ENCODE measurements around the gene MYO5B.
"Not testable (repeated sequence)": the region's sequence is repeated elsewhere in the genome, so short reads cannot be mapped to it uniquely, and the experiment has no call there.

The MYO5B gene

DNA sequence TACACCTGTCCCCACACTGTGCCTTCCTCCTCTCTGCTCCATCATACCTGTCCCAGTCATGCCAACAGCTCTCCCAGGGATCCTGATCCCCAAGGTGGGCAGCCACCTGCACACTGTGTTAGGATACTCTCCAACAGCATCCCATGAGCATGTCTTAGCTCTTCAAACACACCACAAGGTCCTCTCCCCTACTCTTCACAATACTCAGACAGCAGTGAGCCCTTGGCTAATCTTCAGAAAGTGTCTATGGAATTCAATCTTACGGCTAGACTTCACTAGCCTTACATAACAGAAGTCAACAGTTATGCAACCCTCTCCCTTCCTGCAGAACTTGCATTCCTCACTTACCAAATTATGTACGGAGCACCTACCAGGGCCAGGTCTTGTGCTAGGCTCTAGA is 79.9 kb downstream of the MYO5B start:
- H3K4me3 ChIP-seq = no peak overlapping the region
- H3K27ac ChIP-seq = no peak overlapping the region

DNA sequence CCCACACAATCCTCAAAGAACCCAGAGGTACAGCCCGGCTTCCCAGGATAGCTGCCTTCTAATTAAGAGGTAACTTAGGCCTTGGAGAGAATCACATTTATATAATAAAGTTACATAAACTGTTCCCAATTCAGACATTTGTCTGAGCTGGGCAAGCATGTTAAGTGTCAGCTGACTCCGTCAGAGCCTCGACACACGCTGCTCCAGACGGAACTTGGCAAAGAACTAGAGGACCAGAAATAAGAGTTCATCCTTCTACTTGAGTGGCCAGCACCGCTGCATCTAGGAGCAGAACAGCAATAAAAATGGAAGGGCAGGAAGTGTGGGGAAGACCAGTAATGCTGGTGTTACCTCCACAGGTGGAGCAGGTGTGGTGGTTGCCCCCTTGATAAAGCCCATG is 80.5 kb downstream of the MYO5B start:
- no peak overlapping the region for H3K27ac ChIP-seq

DNA sequence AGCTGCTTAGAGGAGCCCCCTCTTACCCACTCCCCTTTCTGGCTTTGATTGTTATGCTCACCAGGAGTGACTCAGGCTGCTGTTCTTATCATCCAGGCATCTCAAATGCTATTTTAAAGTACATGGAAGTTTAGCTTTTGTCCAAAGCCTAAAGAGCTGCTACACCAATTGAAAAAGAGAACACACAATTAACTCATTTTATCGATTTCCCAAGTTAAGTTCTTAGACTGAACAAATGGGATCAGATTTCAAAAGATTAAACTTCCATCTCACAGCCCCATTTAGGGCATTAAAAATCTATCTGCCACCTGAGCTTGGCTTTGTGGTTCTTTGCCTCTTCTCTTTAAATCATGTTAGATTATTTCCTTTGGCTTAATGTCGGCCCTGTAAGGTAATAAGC is 81.2 kb downstream of the MYO5B start:
- Histone ChIP-seq H3K27ac (no peak overlapping the region), H3K4me3 (no peak overlapping the region)

More for the DNA sequence above, 80.5 kb downstream of the MYO5B start:
- no peak overlapping the region for H3K4me3 ChIP-seq

DNA sequence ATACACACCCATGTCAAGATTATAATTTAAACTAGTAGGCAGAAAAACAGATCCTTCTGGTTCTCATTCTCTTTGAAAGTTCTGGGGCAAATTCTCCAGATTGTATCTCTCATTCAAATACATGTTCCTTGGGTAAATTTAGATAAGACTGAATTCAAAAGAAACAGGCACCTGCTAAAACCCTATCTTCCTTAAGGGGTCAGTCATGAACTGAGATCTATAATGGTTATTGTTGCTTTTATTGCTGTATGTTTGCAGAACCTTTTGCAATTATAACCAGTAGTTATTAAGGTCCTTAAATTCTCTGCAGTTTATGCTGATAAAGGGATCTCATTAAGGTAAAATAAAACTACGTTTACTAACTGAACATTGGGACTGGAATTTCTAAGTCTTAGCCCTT is 83.5 kb downstream of the MYO5B start:
- Histone ChIP-seq H3K27ac (no peak overlapping the region), H3K4me3 (no peak overlapping the region)

DNA sequence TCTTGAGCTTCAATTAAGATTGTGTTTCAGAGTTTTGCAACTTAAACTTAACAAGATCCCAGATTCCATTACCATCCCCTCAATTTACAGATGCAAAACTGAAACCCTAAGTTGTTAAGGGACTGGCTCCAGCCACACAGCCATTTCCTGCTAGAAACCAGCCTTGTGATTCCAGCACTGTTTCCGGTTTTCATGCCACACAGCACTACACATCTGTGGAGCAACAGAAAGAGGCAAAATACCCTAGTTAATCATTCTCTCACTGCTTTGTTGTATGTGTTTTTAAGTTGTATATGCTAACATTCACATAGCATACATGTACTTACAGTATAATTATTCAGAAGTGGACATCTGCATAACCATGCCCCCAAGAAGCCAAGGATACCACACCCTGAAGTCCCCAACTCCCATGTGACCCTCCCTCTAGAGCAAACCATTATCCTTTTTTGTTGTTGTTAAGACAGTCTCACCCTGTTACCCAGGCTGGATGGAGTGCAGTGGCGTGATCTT is 87.4 kb downstream of the MYO5B start:
- no peak overlapping the region for H3K27ac ChIP-seq
- no peak overlapping the region for H3K4me3 ChIP-seq

DNA sequence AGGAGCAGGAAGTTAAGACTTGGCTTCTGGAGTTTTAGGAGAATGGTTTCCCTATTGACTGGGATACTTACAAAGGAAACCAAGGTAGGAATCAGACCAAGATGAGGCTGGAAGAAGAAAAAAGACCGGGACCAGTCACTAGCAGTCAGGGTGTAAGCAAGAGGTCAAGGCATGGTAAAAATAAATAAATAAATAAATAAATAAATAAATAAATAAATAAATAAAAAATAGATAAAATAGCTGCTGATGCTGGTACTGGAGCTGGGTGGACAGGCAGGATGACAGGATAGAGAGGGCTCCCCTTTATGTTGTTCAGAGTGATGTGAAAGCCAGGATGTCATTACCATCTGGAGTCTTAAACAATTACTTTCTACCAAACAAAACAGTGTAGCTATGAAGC is 89.9 kb downstream of the MYO5B start:
- H3K4me3 ChIP-seq = no peak overlapping the region

DNA sequence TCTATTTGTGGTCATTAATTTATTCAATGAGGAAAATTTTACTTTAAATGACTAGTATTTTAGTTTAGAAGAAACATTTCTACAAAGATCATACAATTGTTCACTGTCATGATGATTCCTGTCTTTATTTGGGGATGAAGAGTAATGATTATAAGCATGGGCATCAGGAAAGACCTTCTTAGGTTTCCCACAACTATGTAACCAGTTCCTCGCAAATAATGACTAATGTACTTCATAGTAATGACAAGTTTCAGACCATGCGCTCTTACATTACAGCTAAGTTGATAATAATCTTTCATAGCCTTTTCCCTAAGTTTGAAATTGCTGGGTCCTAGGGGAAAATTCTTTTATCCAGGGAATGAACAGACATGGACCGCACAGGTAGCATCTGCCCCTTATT is 90.5 kb downstream of the MYO5B start:
- no peak overlapping the region for H3K27ac ChIP-seq
- H3K4me3 ChIP-seq = no peak overlapping the region

More for the DNA sequence above, 89.9 kb downstream of the MYO5B start:
- H3K27ac ChIP-seq = no peak overlapping the region

DNA sequence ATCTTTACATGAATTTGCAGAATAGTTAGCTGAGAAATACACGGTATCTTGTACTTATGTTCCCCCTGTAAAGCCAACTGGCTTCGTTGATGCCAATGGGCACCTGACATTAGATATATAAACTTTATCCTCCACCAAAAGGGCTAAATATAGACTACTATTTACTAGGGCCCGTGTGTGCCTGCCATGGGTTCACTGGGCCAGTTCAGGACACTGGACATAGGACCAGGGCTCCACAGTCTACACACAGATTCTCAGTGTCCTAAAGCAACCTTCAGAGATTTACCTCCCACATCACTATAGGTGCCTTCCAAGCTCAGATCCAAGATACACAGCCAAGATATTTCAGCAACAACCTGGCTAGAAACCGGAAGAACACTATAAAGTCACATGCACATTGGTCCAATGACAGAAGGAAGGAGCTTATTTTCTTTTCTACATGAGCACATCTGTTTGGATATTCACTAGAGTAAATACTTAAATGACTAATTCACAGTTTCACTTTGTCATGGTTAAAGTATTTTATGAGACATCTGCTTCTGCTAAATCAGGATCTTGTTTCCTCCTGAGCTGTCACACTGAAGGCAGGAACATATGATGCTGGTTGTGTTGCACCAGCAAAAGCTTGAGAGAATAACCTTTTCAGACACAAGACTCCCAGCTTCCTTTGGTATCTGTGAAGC is 95.1 kb downstream of the MYO5B start:
- peak overlapping the region in 1 of 21 experiments; percentile 16 for H3K27ac ChIP-seq
- no peak overlapping the region for H3K4me3 ChIP-seq

DNA sequence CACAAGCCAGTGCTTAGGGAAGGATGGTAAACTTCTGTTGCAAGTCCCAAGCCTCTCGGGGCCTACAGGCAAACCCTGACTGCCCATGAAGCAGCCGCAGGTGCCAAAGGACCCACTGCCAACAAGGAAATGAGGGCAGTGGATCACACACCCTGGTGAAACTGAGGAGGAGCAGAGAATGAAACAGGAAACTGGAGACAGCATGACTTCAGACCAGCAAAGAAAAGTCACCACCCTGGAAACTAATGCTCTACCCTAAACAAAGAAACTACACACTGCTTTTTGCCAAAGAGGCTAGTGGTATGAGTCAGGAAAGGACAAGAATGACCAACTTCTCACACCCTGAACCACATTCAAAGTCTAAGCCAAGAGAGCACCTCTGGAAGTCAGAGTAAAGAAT is 97.2 kb downstream of the MYO5B start:
- H3K27ac ChIP-seq = no peak overlapping the region

DNA sequence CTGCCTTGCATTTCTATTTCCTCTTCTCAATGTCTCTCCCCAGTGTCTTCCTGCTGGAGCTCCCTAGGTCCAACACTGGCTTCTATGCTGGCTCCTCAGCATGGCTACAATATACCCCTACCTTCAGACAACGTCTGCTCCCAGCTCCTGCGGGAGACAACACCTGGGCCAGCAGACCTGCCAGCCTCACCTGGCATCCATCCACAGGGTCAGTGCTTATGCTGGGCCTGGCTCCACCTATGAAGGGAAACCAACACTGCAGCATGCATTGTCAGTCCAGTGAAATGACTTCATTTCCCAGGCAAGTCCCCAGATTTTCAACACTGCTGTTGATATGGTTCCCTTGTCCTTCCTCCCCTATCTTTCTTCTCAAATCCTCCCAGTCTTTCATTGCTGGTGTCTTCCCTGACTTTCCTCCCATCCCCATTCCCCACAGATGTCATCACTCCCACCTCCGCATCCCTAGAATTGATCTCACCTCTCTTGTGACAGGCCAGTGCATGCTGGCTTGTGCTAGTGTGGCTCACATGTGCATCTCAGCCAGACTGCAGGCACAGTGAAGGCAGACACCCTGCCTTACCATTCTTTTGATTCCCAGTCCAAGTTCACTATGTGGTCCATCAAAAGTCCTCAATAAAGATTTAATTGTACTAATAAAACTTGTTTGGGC is 98.0 kb downstream of the MYO5B start:
- no peak overlapping the region for H3K4me3 ChIP-seq
- peak overlapping the region in 1 of 21 experiments; percentile 14 for H3K27ac ChIP-seq

More for the DNA sequence above, 97.2 kb downstream of the MYO5B start:
- no peak overlapping the region for H3K4me3 ChIP-seq

DNA sequence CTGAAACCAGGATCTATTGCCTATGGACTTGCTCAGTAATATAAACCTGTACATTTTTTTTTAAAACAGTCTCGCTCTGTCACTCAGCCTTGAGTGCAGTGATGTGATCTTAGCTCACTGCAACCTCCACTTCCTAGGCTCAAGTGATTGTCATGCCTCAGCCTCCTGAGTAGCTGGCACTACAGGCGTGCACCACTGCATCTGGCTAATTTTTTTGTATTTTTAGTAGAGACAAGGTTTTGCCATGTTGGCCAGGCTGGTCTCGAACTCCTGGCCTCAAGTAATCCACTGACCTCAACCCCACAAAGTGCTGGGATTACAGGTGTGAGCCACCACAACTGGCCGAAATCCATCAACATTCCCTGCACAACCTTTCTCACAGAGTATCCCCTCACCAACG is 100.2 kb downstream of the MYO5B start:
- H3K4me3 ChIP-seq, H3K27ac ChIP-seq: not testable (repeated sequence)

DNA sequence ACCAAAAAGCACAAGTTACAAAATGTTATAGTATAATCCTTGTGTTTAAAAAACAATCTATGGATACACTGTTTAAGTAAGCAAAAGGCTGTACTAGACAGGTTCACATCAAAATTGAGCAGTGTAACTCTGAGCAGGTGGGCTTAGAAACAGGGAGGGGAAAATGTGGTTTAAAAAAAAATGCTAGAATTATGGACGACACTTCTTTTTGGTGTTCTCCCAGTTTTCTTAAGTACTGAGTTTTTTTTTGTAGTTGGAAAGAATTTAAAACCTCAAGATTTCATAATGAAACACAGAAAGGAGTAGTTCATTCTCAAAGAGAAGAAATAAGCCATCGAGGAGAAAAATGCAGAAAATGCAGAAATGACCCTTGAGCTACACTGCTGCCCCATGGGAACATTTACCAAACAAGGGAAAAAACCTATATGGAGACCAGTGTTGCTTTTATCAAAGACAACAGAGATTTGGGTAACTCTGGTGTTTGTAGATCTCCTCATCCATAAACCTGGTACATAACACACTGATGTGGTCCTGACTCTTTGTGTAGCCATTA is 100.7 kb downstream of the MYO5B start:
- no peak overlapping the region for H3K27ac ChIP-seq
- H3K4me3 ChIP-seq = no peak overlapping the region

DNA sequence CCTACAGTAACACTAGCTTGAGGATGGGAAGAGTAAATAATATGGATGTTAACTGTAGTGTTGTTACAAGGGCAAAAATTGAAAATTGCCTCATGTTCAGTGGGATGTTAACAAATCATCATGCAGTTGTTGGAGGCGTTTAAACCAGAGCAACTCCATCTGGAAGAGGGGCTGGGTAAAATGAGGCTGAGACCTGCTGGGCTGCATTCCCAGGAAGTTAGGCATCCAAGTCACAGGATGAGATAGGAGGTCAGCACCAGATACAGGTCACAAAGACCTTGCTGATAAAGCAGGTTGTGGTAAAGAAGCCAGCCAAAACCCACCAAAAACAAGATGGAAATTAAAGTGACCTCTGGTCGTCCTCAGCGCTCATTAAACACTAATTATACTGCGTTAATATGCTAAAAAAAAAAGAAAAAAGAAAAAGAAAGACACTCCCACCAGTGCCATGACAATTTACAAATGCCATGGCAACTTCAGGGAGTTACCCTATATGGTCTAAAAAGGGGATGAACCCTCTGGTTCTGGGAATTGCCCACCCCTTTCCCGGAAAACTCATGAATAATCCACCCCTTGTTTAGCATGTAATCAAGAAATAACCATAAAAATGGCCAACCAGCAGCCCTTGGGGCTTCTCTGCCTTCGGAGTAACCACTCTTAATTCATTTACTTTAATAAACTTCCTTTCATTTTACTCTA is 101.4 kb downstream of the MYO5B start:
- H3K27ac ChIP-seq = no peak overlapping the region
- H3K4me3 ChIP-seq = no peak overlapping the region

DNA sequence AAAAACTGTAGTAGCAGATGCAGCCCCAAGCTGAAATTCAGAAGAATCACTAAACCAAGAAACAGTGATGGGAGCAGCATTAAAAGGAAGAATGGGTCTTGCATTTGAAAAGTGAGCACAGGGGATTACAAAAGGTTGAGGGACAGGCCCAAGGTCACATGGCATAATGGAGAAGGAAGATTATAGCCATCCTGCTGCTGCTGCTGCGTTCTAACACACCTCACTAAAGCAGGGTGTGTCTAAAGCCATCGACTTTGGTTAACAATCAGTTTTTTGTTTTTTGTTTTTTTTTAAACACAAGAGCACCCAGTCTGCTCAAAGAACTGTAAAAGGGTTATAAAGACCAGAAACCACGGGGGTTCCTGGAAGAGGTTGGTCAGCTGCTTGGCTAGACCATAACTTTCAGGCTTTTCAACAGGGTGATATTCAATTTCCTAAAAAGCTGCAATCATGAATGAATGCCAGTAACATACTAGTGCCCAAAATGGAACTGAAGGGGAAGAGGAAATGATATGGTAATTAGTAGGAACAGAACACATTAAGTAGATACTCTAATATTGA is 102.6 kb downstream of the MYO5B start:
- no peak overlapping the region for H3K4me3 ChIP-seq
- H3K27ac ChIP-seq = peak overlapping the region in 1 of 21 experiments; percentile 20

DNA sequence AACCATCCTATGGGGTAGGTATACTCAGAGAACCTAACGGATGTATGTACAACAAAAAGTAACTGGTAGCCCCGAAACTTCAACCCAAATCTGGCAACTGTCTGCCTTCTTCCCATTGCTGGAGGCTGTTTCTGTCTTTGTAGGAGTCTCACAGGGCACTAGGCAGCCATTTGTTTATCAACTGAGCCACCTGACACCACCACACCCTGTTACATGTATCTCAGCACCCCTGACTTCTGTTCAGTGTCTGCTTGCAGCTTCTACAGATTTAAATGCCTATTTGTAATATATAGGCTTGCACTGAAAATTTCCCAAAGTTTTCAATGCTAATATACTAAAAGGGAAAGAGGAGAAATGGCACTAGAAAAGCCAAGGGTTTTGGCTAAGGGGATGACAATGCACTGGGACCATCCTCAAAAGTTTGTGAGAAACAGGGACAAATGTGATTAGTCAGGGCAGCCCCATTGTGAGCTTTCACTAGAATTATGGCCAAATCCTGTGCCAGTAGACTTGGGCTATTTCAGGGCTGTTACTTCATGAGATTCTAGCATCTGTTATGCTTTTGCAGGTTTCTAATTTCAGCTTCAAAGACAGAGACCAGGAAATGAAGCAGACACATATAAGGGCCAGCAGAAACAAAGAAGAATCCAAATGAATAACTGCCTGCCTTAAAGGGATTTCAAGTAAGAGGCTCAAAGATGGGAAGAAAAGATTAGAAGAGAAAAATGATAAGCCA is 103.3 kb downstream of the MYO5B start:
- Histone ChIP-seq H3K27ac (peak overlapping the region in 1 of 21 experiments; percentile 32), H3K4me3 (no peak overlapping the region)

DNA sequence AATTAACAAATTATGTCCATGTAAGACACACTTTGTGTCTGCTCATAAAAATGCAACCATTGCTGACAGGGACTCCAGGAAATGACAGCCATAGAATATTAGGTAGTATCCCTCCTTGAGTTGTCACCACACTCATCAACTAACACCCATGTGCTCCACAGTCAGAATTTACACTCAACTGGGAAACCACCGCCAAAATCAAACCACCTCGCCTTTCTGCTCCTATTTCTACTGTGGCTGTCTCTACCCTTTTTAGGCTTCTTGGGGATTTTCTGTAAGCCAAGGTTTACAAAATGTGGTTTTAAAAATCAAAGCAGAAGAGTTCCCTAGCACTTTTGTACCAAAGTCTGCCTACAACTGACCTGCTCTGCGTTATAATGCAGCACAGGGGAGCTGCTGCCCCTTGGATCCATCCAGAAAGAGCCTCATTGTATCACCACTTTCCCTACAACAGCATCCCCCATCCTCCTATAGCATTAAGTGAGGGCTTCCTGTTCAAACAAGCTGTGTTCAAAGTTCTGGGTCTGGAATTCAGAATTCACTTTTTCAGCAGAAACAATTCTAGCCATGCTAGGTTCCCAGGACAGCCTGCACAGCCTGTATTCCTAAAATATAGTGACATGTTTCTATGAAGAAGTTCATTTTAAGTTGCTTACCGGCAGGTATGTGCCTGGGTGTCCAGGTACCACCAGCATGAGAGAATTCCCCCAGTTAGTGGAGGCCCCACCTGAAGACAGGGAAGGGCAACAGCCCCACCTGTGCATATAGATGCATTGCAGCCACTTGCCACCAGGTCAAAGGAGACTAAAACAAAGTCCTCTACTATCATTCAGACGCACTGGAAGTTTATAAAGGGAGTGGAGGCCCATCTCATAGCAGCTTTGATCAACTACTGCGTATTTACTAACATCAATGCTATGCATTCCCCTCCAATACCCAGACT is 104.3 kb downstream of the MYO5B start:
- Histone ChIP-seq H3K27ac (no peak overlapping the region), H3K4me3 (no peak overlapping the region)

DNA sequence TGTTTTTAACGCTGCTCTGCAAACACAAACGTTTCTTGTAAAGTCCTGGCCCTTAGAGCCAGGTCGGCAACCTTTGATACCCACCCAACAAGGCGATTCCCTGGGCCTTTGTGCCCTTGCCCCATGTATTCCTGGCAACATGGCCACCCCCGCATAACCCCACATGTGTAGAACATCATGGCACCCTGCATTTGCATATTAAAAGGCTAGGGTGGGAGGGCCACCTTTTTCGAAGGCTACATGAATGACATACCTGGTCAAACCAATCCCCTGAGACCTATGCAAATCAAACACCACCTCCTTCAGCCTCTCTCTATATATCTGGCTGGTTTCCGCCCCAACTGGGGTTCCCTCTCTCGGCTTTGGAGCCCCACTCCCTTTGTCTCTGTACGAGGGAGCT is 105.2 kb downstream of the MYO5B start:
- Histone ChIP-seq H3K4me3 (no peak overlapping the region), H3K27ac (no peak overlapping the region)

DNA sequence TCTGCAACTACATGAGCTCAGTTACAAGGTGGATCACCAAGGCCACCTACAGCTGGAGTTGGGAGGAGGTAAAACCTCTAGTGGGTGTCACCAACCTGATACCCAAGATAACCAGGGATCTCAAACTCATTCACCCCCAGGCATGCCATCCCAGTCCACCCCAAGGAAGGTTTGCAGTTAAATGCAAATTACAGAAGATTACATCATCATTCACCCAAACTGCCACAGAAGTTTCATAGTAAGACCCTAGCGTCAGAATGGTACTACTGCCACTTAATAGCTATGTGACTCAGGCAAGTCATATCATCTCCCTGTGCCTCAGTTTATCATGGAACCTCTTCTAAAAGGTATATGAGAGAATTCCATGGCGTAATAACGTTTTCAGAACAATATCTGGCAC is 111.2 kb downstream of the MYO5B start:
- H3K27ac ChIP-seq = no peak overlapping the region

More for the DNA sequence above, 111.2 kb downstream of the MYO5B start:
- no peak overlapping the region for H3K4me3 ChIP-seq
